ENCODE data around the gene MS4A18. TPM values are rescaled to one million over a fixed set of nuclear protein-coding genes. Genes with fewer than 3 reads are reported as not detected.

Gene MS4A18
- total and polyA plus RNA-seq, 5 donors from 2014 or later, result not detected

GRCh38 chr11:60783911-60784310, 59.4 kb downstream of the MS4A18 start:
- no peak for ATAC-seq (ENCODE audit: low read depth in 2 of 2)
- no peak overlapping the region for H3K4me3 Mint-ChIP-seq
- DNase-seq, result no peak
- Histone ChIP-seq H3K36me3 (ENCODE audit: control insufficient read depth, insufficient read depth, low read length) (no peaks in the 10 kb centered on the region), H3K27ac (ENCODE audit: insufficient read depth, low read length, poor library complexity, severe bottlenecking) (no peak overlapping the region), H3K27me3 (ENCODE audit: control insufficient read depth, insufficient read depth, low read length) (no peaks in the 10 kb centered on the region), H3K4me3 (ENCODE audit: low read depth, low read length) (no peak overlapping the region), H3K9me3 (ENCODE audit: control insufficient read depth in 2 of 2, low read length in 2 of 2) (no peaks in the 10 kb centered on the region), H3K4me1 (ENCODE audit: control insufficient read depth, insufficient read depth, low read length, poor library complexity, severe bottlenecking) (no peaks in the 10 kb centered on the region)
- H3K9me3 Mint-ChIP-seq, result no peaks in the 10 kb centered on the region
- H3K36me3 Mint-ChIP-seq, result no peaks in the 10 kb centered on the region
- peaks cover under 1% of the 10 kb centered on the region for H3K27me3 Mint-ChIP-seq
- H3K27ac Mint-ChIP-seq, result no peak overlapping the region
- no peaks in the 10 kb centered on the region for H3K4me1 Mint-ChIP-seq

- DNase-seq, result no peak
- ATAC-seq (ENCODE audit: low read depth in 2 of 2), result no peak
- Histone ChIP-seq H3K36me3 (ENCODE audit: control insufficient read depth, insufficient read depth, low read length) (no peaks in the 10 kb centered on the region), H3K4me3 (ENCODE audit: low read depth, low read length) (no peak within 1 kb of the TSS), H3K27ac (ENCODE audit: insufficient read depth, low read length, poor library complexity, severe bottlenecking) (no peak within 1 kb of the TSS), H3K27me3 (ENCODE audit: control insufficient read depth, insufficient read depth, low read length) (no peaks in the 10 kb centered on the region), H3K4me1 (ENCODE audit: control insufficient read depth, insufficient read depth, low read length, poor library complexity, severe bottlenecking) (no peaks in the 10 kb centered on the region), H3K9me3 (ENCODE audit: control insufficient read depth in 2 of 2, low read length in 2 of 2) (no peaks in the 10 kb centered on the region)
- H3K27me3 Mint-ChIP-seq, result peaks cover 6% of the 10 kb centered on the region
- H3K36me3 Mint-ChIP-seq, result no peaks in the 10 kb centered on the region
- no peaks in the 10 kb centered on the region for H3K4me1 Mint-ChIP-seq
- H3K27ac Mint-ChIP-seq, result no peak within 1 kb of the TSS
- H3K9me3 Mint-ChIP-seq, result no peaks in the 10 kb centered on the region
- H3K4me3 Mint-ChIP-seq, result no peak within 1 kb of the TSS
Measured at GRCh38 chr11:60785136-60785535, 60.6 kb downstream of the MS4A18 start, which contains the start of gene MS4A10. MS4A10 (plus strand) TSS chr11:60785333; CDS start chr11:60790336, 5,003 bp downstream.

GRCh38 chr11:60785806-60786361, 61.4 kb downstream of the MS4A18 start:
- Mint-ChIP-seq H3K9me3 (no peaks in the 10 kb centered on the region), H3K36me3 (no peaks in the 10 kb centered on the region), H3K4me3 (no peak overlapping the region), H3K27me3 (peaks cover 6% of the 10 kb centered on the region), H3K4me1 (no peaks in the 10 kb centered on the region), H3K27ac (no peak overlapping the region)
- Histone ChIP-seq H3K36me3 (ENCODE audit: control insufficient read depth, insufficient read depth, low read length) (no peaks in the 10 kb centered on the region), H3K27me3 (ENCODE audit: control insufficient read depth, insufficient read depth, low read length) (no peaks in the 10 kb centered on the region), H3K4me3 (ENCODE audit: low read depth, low read length) (no peak overlapping the region), H3K9me3 (ENCODE audit: control insufficient read depth in 2 of 2, low read length in 2 of 2) (no peaks in the 10 kb centered on the region), H3K4me1 (ENCODE audit: control insufficient read depth, insufficient read depth, low read length, poor library complexity, severe bottlenecking) (no peaks in the 10 kb centered on the region), H3K27ac (ENCODE audit: insufficient read depth, low read length, poor library complexity, severe bottlenecking) (no peak overlapping the region)
- no peak for ATAC-seq (ENCODE audit: low read depth in 2 of 2)
- DNase-seq, result no peak

- H3K36me3 Mint-ChIP-seq, result no peaks in the 10 kb centered on the region
- no peaks in the 10 kb centered on the region for H3K9me3 Mint-ChIP-seq
- H3K27me3 Mint-ChIP-seq, result peaks cover 6% of the 10 kb centered on the region
- no peaks in the 10 kb centered on the region for H3K27me3 ChIP-seq (ENCODE audit: control insufficient read depth, insufficient read depth, low read length)
- ATAC-seq (ENCODE audit: low read depth in 2 of 2) (no peak), DNase-seq (no peak)
- no peaks in the 10 kb centered on the region for H3K4me1 ChIP-seq (ENCODE audit: control insufficient read depth, insufficient read depth, low read length, poor library complexity, severe bottlenecking)
- no peaks in the 10 kb centered on the region for H3K36me3 ChIP-seq (ENCODE audit: control insufficient read depth, insufficient read depth, low read length)
- H3K4me3 Mint-ChIP-seq, result peak overlapping the region in 1 of 4 donors; percentile 27
- H3K9me3 ChIP-seq (ENCODE audit: control insufficient read depth in 2 of 2, low read length in 2 of 2), result no peaks in the 10 kb centered on the region
- no peak overlapping the region for H3K4me3 ChIP-seq (ENCODE audit: low read depth, low read length)
- no peak overlapping the region for H3K27ac ChIP-seq (ENCODE audit: insufficient read depth, low read length, poor library complexity, severe bottlenecking)
- H3K27ac Mint-ChIP-seq, result no peak overlapping the region
- H3K4me1 Mint-ChIP-seq, result no peaks in the 10 kb centered on the region
Measured at GRCh38 chr11:60786811-60787567, 62.5 kb downstream of the MS4A18 start.

- H3K4me1 Mint-ChIP-seq, result no peaks in the 10 kb centered on the region
- no peak overlapping the region for H3K27ac ChIP-seq (ENCODE audit: insufficient read depth, low read length, poor library complexity, severe bottlenecking)
Measured at GRCh38 chr11:60788401-60789125, 64.0 kb downstream of the MS4A18 start.

GRCh38 chr11:60790726-60791125, 66.2 kb downstream of the MS4A18 start:
- no peak overlapping the region for H3K27ac Mint-ChIP-seq
- ATAC-seq (ENCODE audit: low read depth in 2 of 2) (no peak), DNase-seq (no peak)
- Histone ChIP-seq H3K36me3 (ENCODE audit: control insufficient read depth, insufficient read depth, low read length) (no peaks in the 10 kb centered on the region), H3K4me3 (ENCODE audit: low read depth, low read length) (no peak overlapping the region), H3K9me3 (ENCODE audit: control insufficient read depth in 2 of 2, low read length in 2 of 2) (no peaks in the 10 kb centered on the region), H3K4me1 (ENCODE audit: control insufficient read depth, insufficient read depth, low read length, poor library complexity, severe bottlenecking) (no peaks in the 10 kb centered on the region), H3K27me3 (ENCODE audit: control insufficient read depth, insufficient read depth, low read length) (no peaks in the 10 kb centered on the region), H3K27ac (ENCODE audit: insufficient read depth, low read length, poor library complexity, severe bottlenecking) (no peak overlapping the region)
- H3K9me3 Mint-ChIP-seq, result no peaks in the 10 kb centered on the region
- H3K4me1 Mint-ChIP-seq, result no peaks in the 10 kb centered on the region
- H3K27me3 Mint-ChIP-seq, result peaks cover 6% of the 10 kb centered on the region
- no peaks in the 10 kb centered on the region for H3K36me3 Mint-ChIP-seq
- no peak overlapping the region for H3K4me3 Mint-ChIP-seq

More at GRCh38 chr11:60788401-60789125, 64.0 kb downstream of the MS4A18 start:
- H3K4me1 ChIP-seq (ENCODE audit: control insufficient read depth, insufficient read depth, low read length, poor library complexity, severe bottlenecking), result no peaks in the 10 kb centered on the region
- no peaks in the 10 kb centered on the region for H3K27me3 ChIP-seq (ENCODE audit: control insufficient read depth, insufficient read depth, low read length)
- H3K36me3 ChIP-seq (ENCODE audit: control insufficient read depth, insufficient read depth, low read length), result no peaks in the 10 kb centered on the region
- DNase-seq, result no peak
- no peak overlapping the region for H3K4me3 ChIP-seq (ENCODE audit: low read depth, low read length)
- Mint-ChIP-seq H3K36me3 (no peaks in the 10 kb centered on the region), H3K9me3 (no peaks in the 10 kb centered on the region), H3K4me3 (no peak overlapping the region), H3K27ac (no peak overlapping the region), H3K27me3 (peaks cover 6% of the 10 kb centered on the region)
- no peak for ATAC-seq (ENCODE audit: low read depth in 2 of 2)
- H3K9me3 ChIP-seq (ENCODE audit: control insufficient read depth in 2 of 2, low read length in 2 of 2), result no peaks in the 10 kb centered on the region

- Mint-ChIP-seq H3K9me3 (no peaks in the 10 kb centered on the region), H3K27ac (no peak overlapping the region), H3K36me3 (no peaks in the 10 kb centered on the region)
Measured at GRCh38 chr11:60791153-60791933, 66.8 kb downstream of the MS4A18 start.

More at GRCh38 chr11:60791153-60791933, 66.8 kb downstream of the MS4A18 start:
- Histone ChIP-seq H3K4me1 (ENCODE audit: control insufficient read depth, insufficient read depth, low read length, poor library complexity, severe bottlenecking) (no peaks in the 10 kb centered on the region), H3K4me3 (ENCODE audit: low read depth, low read length) (no peak overlapping the region), H3K9me3 (ENCODE audit: control insufficient read depth in 2 of 2, low read length in 2 of 2) (no peaks in the 10 kb centered on the region), H3K36me3 (ENCODE audit: control insufficient read depth, insufficient read depth, low read length) (no peaks in the 10 kb centered on the region), H3K27ac (ENCODE audit: insufficient read depth, low read length, poor library complexity, severe bottlenecking) (no peak overlapping the region), H3K27me3 (ENCODE audit: control insufficient read depth, insufficient read depth, low read length) (no peaks in the 10 kb centered on the region)
- no peak for DNase-seq
- no peak overlapping the region for H3K4me3 Mint-ChIP-seq
- ATAC-seq (ENCODE audit: low read depth in 2 of 2), result no peak
- peaks cover 6% of the 10 kb centered on the region for H3K27me3 Mint-ChIP-seq
- no peaks in the 10 kb centered on the region for H3K4me1 Mint-ChIP-seq

All from CD4-positive, CD25-positive, alpha-beta regulatory T cell (primary cell).